Measurements from ENCODE around the gene USP50. TPM values are rescaled to one million over a fixed set of nuclear protein-coding genes. Genes with fewer than 3 reads are reported as not detected.
"Not testable (repeated sequence)": the region's sequence is repeated elsewhere in the genome, so short reads cannot be mapped to it uniquely, and the experiment has no call there.

USP50 gene
- total RNA-seq, 2 donors from 2014 or later = not detected

DNA sequence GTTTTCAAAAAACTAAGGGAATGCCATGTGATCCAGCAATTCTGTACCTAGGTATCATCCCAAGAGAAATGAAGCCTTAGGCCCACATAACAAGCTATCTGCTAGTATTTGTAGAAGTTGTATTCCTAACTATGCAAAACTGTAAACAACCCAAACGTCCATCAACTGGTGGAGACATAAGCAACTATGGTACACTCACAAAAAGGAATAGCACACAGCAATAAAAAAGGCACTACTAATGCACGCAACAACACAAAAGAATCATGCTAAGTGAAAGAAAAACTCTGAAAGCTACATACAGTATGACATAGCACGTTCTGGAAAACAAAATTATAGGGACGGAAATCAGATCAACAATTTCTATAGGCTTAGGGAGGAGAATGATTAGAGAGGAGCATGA is 15.3 kb downstream of the USP50 start:
- no peak for ATAC-seq
- Mint-ChIP-seq H3K36me3 (peaks cover 0 to 5% of the 10 kb centered on the region in 2 donors), H3K27ac (no peak overlapping the region), H3K9me3 (no peaks in the 10 kb centered on the region)
- DNase-seq (ENCODE audit: low spot score in 2 of 2) = no peak

DNA sequence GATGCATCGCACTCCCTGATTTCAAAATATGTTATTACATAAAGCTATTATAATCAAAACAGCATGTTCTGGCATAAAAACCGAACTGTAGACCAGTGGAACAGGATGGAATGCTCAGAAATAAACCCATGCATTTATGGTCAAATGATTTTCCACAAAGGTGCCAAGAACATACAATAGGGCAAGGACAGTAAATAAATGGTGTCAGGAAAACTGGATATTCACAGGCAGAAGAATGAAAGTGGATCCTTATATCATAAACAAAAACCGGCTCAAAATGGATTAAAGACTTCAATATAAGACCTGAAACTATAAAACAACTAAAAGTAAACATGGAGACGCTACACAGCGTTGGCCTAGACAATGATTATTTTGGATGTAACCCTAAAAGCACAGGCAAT is 22.6 kb downstream of the USP50 start:
- H3K36me3 Mint-ChIP-seq = no peaks in the 10 kb centered on the region
- ATAC-seq (no peak), DNase-seq (ENCODE audit: low spot score in 2 of 2) (no peak)
- H3K27ac Mint-ChIP-seq = no peak overlapping the region
- H3K9me3 Mint-ChIP-seq = no peaks in the 10 kb centered on the region

DNA sequence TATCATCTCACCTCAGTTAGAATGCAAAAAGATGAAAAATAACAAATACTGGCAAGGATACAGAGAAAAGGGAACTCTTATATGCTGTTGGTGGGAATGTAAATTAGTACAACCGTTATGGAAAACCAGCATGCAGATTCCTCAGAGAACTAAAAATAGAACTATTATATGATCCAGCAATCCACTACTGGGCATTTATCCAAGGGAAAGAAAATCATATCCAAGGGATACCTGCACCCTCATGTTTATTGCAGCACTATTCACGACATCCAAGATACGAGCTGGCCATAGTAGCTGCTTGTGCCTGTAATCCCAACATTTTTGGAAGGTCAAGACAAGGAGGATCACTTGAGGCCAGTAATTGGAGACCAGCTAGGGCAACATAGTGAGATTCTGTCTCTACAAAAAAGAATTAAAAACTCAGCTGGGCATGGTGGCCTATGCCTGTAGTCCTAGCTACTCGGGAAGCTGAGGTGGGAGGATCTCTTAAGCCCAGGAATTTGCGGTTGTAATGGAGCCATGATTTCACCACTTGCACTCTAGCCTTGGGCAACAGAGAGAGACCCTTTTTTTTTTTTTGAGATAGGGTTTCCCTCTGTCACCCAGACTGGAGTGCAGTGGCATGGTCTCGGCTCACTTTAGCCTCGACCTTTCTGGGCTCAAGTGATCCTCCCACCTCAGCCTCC is 26.6 kb downstream of the USP50 start:
- ATAC-seq (no peak), DNase-seq (ENCODE audit: low spot score in 2 of 2) (no peak)
- no peak overlapping the region for H3K27ac Mint-ChIP-seq
- H3K36me3 Mint-ChIP-seq = no peaks in the 10 kb centered on the region
- H3K9me3 Mint-ChIP-seq = peaks cover 0 to 4% of the 10 kb centered on the region in 2 donors

DNA sequence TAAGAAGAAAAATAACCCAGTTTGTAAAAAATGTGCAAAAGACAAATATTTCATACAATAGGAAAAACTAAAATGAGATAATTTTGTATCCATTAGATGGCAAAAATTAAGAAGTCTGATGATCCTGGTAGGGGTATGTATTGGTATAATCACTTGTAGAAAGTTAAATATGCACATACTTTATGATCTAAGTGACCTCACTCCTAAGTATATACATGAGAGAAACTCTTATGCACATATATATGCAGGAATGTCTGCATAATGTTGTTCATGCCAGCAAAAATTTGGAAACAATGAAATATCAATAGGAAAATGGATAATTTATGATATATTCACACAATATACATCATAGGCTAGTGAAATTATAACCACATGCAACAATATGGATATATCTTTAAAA is 33.5 kb downstream of the USP50 start:
- no peak for DNase-seq (ENCODE audit: low spot score in 2 of 2)
- ATAC-seq = no peak
- no peak overlapping the region for H3K27ac Mint-ChIP-seq
- H3K9me3 Mint-ChIP-seq = peaks cover 0 to 4% of the 10 kb centered on the region in 2 donors
- no peaks in the 10 kb centered on the region for H3K36me3 Mint-ChIP-seq

DNA sequence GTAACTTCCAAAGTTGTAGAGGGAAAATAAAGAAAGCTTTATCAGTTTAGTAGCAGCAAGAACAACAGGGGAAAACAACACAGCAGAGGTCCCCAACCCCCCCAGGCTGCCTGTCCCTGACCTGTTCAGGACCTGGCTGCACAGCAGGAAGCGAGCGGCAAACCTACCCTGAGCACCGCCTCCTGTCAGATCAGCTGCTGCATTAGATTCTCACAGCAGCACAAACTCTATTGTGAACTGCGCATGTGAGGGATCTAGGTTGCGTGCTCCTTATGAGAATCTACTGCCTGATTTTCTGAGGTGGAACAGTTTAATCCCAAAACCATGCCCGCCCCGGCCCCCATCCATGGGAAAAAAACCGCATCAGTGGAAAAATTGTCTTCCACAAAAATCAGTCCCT is 40.3 kb downstream of the USP50 start:
- Mint-ChIP-seq H3K36me3 (peaks cover 0 to 4% of the 10 kb centered on the region in 2 donors), H3K9me3 (no peaks in the 10 kb centered on the region), H3K27ac (peak overlapping the region in 1 of 2 donors; percentile 38)
- DNase-seq (ENCODE audit: low spot score in 2 of 2) = no peak
- no peak for ATAC-seq

DNA sequence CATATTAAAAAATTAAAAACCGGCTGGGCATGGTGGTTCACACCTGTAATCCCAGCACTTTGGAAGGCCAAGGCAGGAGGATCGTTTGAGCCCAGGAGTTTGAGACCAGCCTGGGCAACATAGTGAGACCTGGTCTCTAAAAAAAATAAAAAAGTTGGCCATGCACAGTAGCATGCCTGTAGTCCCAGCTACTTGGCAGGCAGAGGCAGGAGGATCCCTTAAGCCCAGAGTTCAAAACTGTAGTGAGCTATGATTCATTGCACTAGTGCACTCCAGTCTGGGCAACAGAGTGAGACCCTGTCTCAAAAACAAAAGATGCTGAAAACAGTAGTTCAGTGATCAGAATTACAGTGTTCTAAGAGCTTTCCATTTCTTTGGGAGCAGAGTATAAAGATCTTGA is 40.8 kb downstream of the USP50 start:
- not testable (repeated sequence) for ATAC-seq; H3K9me3 Mint-ChIP-seq; H3K36me3 Mint-ChIP-seq; DNase-seq (ENCODE audit: low spot score in 2 of 2)
- H3K27ac Mint-ChIP-seq = peak overlapping the region in 1 of 2 donors; percentile 41

DNA sequence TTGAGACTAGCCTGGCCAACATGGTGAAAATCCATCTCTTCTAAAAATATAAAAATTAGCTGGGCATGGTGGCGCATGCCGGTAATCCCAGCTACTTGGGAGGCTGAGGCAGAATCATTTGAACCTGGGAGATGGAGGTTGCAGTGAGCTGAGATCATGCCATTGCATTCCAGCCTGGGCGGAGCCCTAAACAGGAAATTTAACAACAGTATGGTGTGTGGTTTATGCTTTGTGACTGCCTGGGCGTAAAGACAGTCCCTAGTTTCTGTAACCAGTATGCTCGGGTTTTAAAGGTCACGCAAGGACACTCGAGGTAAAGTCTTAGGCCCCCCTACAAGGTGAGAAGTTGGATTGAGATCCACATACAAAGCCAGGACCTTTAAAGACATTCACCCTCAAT is 43.3 kb downstream of the USP50 start:
- Mint-ChIP-seq H3K9me3 (no peaks in the 10 kb centered on the region), H3K36me3 (peaks cover 0 to 4% of the 10 kb centered on the region in 2 donors), H3K27ac (no peak overlapping the region)
- ATAC-seq (no peak), DNase-seq (ENCODE audit: low spot score in 2 of 2) (no peak)

DNA sequence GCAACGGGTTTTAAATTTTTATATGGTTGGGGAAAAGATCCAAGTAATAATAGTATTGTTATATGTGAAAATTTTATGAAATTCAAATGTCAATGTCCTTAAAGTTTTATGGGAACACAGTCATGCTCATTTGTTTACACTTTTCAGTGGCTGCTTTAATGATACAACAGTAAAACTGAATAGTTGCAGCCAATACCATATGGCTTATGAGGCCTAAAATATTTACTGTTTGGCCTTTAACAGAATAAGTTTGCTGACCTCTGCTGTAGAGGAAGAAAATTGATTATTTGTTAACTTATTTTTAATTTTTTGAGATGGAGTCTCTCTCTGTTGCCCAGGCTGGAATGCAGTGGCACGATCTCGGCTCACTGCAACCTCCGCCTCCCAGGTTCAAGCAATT is 44.7 kb downstream of the USP50 start:
- DNase-seq (ENCODE audit: low spot score in 2 of 2) (no peak), ATAC-seq (no peak)
- no peaks in the 10 kb centered on the region for H3K9me3 Mint-ChIP-seq
- no peak overlapping the region for H3K27ac Mint-ChIP-seq
- peaks cover 0 to 4% of the 10 kb centered on the region in 2 donors for H3K36me3 Mint-ChIP-seq

DNA sequence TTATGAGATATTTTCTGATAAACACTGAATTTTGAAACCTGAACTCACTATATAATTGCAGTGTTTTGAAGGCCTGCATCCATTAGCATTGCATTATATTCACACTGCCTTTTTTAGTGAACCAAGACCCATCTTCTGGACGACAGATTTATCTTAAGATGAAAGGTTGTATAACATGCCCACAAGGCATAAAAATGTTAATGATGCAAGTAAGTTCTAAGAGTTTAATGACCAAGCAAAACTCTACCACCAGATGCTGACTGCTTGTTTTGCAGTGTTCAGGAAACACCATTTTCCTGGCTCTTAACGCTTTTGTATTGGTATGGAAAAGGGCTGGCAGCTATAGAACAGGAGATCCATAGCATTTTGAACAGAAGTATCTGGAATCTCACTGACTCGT is 46.1 kb downstream of the USP50 start:
- no peak overlapping the region for H3K27ac Mint-ChIP-seq
- ATAC-seq (no peak), DNase-seq (ENCODE audit: low spot score in 2 of 2) (no peak)
- no peaks in the 10 kb centered on the region for H3K9me3 Mint-ChIP-seq
- H3K36me3 Mint-ChIP-seq = peaks cover 0 to 4% of the 10 kb centered on the region in 2 donors

DNA sequence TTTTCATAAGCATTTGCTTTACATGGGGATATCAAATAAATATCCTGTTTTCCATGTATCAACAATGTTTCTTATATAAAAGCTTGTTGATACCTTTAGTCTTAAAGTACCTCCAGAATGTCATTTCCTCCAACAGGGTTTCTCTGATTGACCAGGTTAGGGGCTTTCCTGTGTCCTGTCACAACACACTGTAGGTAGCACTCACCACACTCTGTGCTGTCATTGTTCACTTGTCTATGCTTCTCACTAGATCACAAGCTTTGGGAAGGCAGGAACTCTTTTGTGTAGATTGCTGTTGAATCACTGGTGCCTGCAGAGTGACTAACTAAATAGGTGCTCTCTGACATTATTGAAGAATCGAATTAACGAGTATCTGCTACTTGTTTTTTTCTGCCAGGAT is 49.8 kb downstream of the USP50 start:
- Mint-ChIP-seq H3K9me3 (no peaks in the 10 kb centered on the region), H3K27ac (no peak overlapping the region), H3K36me3 (peaks cover 0 to 4% of the 10 kb centered on the region in 2 donors)
- DNase-seq (ENCODE audit: low spot score in 2 of 2) = no peak
- ATAC-seq = peak in 1 of 2 donors; percentile 24

DNA sequence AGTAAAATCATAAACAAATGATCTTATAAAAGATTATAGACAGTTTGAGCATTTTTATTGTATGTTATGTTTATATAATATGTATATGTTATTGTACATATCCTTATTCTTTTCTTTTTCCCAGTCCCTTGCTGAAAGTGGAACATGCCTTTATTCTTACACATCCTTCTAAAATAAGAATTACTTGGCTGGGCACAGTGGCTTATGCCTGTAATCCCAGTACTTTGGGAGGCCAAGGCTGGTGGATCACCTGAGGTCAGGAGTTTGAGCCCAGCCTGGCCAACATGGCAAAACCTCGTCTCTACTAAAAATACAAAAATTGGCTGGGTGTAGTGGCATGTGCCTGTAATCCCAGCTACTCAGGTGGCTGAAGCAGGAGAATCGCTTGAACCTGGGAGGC is 51.9 kb downstream of the USP50 start:
- H3K27ac Mint-ChIP-seq = not testable (repeated sequence)

DNA sequence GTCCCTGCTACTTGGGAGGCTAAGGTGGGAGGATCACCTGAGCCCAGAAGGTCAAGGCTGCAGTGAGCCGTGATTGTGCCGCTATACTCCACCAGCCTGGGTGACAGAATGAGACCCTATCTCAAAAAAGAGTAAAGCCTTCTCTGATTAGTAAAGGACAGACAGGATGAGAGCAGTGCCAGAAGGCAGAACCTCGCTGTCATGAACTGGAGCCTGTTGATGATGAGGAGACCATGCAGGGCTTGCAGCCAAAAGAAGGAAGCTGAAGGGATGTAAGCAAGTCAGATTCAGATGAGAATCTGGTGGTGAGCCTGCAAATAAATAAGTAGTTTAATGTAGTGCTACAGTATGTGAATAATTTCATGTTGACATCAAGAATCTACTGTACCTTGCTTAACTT is 52.8 kb downstream of the USP50 start:
- Mint-ChIP-seq H3K36me3 (peaks cover 0 to 4% of the 10 kb centered on the region in 2 donors), H3K9me3 (no peaks in the 10 kb centered on the region), H3K27ac (no peak overlapping the region)
- no peak for ATAC-seq
- DNase-seq (ENCODE audit: low spot score in 2 of 2) = no peak

More for the DNA sequence above, 51.9 kb downstream of the USP50 start:
- H3K9me3 Mint-ChIP-seq; DNase-seq (ENCODE audit: low spot score in 2 of 2); H3K36me3 Mint-ChIP-seq; ATAC-seq: not testable (repeated sequence)

DNA sequence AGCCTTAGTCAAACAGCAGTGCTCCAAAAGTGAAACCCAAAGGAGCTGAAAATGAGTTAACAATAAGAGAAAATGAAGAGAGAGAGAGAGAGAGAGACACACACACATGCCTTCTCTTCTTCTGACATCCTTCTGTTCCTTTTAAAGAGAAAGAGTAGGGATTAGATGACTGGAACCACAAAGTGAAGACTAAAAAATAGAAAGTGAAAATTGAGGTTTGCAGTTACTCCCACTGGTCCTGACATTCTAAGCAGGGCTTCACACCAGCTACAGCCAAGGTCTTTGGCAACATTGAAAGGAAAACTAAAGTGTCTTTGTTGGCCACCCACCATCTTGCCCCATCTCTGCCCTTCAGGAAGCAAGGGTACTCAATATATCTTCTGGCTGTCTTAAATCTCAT is 59.2 kb downstream of the USP50 start:
- H3K36me3 Mint-ChIP-seq = peaks cover 0 to 28% of the 10 kb centered on the region in 2 donors
- ATAC-seq (peak; percentile 82 to 90), DNase-seq (ENCODE audit: low spot score in 2 of 2) (no peak)
- no peaks in the 10 kb centered on the region for H3K9me3 Mint-ChIP-seq
- peak overlapping the region in 1 of 2 donors; percentile 35 for H3K27ac Mint-ChIP-seq

DNA sequence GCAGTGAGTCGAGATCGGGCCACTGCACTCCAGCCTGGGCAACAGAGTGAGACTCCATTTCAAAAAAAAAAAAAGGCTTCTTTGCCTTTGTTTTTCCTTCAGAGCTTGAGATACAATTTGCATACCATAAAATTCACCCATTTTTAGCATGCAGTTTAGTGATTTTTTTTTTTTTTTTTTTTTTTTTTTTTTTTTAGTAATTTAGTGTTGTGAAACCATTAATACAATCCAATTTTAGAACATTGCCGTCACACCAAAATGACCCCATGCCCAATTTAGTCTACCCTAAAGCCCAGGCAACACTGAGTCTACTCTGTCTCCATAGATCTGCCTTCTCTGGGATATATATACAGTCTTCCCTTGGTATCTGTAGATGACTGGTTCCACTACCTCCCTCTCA is 61.1 kb downstream of the USP50 start:
- no peak for DNase-seq (ENCODE audit: low spot score in 2 of 2)
- Mint-ChIP-seq H3K9me3 (no peaks in the 10 kb centered on the region), H3K36me3 (peaks cover 14 to 35% of the 10 kb centered on the region in 2 donors), H3K27ac (no peak overlapping the region)
- no peak for ATAC-seq

DNA sequence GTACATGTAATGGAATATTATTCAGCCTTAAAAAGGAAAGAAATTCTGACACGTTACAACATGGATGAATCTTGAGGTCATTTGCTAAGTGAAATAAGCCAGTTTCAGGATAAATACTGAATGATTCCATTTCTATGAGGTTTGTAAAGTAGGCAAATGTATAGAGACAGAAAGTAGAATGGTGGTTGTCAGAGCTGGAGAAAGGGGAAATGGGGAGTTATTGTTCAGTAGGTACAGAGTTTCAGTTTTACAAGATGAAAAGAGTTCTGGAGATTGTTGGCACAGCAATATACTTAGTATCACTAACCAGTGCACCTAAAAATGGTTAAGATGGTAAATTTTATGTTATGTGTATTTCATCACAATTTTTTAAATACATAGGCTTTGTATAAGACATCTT is 61.7 kb downstream of the USP50 start:
- peaks cover 14 to 35% of the 10 kb centered on the region in 2 donors for H3K36me3 Mint-ChIP-seq
- DNase-seq (ENCODE audit: low spot score in 2 of 2) (no peak), ATAC-seq (peak; percentile 43 to 49)
- no peak overlapping the region for H3K27ac Mint-ChIP-seq
- no peaks in the 10 kb centered on the region for H3K9me3 Mint-ChIP-seq

DNA sequence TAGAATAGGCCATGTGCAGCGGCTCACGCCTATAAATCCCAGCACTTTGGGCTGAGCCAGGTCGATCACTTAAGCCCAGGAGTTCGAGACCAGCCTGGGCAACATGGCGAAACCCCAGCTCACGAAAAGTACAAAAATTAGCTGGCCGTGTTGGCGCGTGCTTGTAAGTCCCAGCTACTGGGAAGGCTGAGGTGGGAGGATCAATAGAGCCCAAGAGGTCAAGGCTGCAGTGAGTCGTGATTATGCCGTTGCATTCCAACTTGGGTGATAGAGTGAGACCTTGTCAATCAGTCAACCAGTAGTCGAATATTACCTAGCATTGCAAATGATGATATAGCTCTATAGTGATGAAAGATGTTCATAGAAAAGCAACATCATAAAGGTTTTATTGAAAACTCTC is 70.3 kb downstream of the USP50 start:
- H3K36me3 Mint-ChIP-seq = peaks cover 7 to 13% of the 10 kb centered on the region in 2 donors
- no peak overlapping the region for H3K27ac Mint-ChIP-seq
- H3K9me3 Mint-ChIP-seq = no peaks in the 10 kb centered on the region
- DNase-seq (ENCODE audit: low spot score in 2 of 2) (no peak), ATAC-seq (no peak)

DNA sequence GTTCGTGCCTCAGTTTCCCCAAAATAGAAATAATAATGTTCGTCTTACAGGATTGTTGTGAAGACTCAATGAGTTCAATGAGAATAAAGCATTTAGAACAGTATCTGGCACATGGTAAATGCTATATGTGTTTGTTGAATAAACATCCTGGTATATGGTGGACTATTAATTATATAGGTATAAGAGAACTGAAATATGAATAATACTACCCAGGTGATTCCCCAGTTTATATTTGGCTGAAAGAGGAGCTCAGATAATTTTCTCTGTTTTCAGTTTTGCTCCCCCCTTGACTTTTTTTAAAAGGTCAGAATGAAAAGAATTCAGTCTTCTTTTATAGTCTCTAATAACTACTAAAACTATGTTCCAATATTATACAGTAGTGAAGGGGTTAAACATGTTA is 75.4 kb downstream of the USP50 start:
- Mint-ChIP-seq H3K27ac (no peak overlapping the region), H3K36me3 (peaks cover 0 to 17% of the 10 kb centered on the region in 2 donors), H3K9me3 (no peaks in the 10 kb centered on the region)
- no peak for ATAC-seq
- no peak for DNase-seq (ENCODE audit: low spot score in 2 of 2)
